Right lobe of liver (tissue), 4 donors: ENCODE measurements around the gene TRANK1.

Experiments used
- POLR2A ChIP-seq: fragments of 450-650 bp; IDR thresholded peaks from one replicate; pipeline ENCODE4 v1.6.1; 2017; ENCODE audit warnings: antibody characterized with exemption, mild to moderate bottlenecking
- TF ChIP-seq, protein P1 (sequence below), 4 donors: fragments of 200-600 bp in 3 of 4; fragments of 450-650 bp in 1 of 4; IDR thresholded peaks; one replicate each; pipeline versions ENCODE4 v1.5.1 to v1.8.0; 2016 to 2022; ENCODE audit warnings: antibody characterized with exemption in 4 of 4, mild to moderate bottlenecking in 2 of 4
- donor health status: DM: no; HTN: no; CAD: no.
- donor health status: DM: no; HTN: no; CAD: no.
- donor health status: DM: no; HTN: yes; CAD: no.

DNA sequence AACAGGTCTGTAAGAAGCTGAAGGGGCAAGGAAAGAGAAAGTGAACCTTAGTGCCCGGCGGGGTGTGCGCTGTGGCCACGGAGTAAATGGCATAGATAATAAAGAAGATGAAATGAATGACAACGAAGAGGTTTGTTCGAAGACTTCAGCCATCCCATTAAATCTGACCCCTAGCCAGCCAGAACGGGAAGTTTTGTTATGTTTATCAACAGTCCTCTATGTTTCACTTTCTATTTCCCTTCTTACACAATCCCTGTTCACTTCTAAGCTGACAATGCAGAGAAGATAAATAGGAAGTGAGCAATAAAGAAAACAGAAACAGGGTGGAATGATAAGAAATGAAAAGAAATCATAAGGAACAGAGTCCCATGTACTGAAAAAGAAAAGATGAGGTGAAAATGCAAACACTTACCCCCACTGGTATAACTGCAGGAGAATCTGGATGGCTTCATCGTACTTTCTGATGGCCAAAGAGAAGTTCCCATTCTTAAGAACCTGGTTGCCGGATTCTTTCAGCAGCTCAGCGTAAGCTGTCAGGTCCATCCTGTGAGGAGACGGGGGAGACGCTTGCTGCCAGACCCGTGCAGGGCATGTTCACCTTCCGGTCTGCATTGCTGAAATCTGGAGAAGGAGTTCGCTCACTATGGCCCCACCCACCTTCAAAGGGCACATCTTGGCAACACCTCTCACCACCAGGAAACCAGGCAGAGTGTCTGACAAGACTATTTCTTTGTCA lies 36.8 kb downstream of the TRANK1 start:
- TF ChIP-seq, protein P1, sequence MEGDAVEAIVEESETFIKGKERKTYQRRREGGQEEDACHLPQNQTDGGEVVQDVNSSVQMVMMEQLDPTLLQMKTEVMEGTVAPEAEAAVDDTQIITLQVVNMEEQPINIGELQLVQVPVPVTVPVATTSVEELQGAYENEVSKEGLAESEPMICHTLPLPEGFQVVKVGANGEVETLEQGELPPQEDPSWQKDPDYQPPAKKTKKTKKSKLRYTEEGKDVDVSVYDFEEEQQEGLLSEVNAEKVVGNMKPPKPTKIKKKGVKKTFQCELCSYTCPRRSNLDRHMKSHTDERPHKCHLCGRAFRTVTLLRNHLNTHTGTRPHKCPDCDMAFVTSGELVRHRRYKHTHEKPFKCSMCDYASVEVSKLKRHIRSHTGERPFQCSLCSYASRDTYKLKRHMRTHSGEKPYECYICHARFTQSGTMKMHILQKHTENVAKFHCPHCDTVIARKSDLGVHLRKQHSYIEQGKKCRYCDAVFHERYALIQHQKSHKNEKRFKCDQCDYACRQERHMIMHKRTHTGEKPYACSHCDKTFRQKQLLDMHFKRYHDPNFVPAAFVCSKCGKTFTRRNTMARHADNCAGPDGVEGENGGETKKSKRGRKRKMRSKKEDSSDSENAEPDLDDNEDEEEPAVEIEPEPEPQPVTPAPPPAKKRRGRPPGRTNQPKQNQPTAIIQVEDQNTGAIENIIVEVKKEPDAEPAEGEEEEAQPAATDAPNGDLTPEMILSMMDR (IDR thresholded peaks at IDR 0.05) = no peak
- no peak for TF ChIP-seq POLR2A
